ENCODE results near the gene GARRE1. TPM values are rescaled to one million over a fixed set of nuclear protein-coding genes. Genes with fewer than 3 reads are reported as not detected.

GARRE1 gene
- total and polyA plus RNA-seq, 2 of the 8 experiments (the other 6 are each of a cell fraction or from before 2014, with no cell fraction given) = 16.4 to 23.1 TPM

GRCh38 chr19:34256835-34257558, 2.6 kb downstream of the GARRE1 start:
- no peak overlapping the region for H2BK20ac ChIP-seq (ENCODE audit: low read length)
- H3K79me2 ChIP-seq (ENCODE audit: control insufficient read depth in 1 of 2, insufficient read depth in 2 of 2, low read length in 2 of 2) = peaks cover 3 to 38% of the 10 kb centered on the region in 2 experiments; a peak in 2 of 4 replicates
- peaks cover 6 to 11% (median 7%) of the 10 kb centered on the region in 4 experiments for H3K4me1 ChIP-seq (replicated peaks in 1 of 4; ENCODE audit: control insufficient read depth in 3 of 4, insufficient read depth in 4 of 4, low read length in 3 of 4)
- H3K23me2 ChIP-seq (ENCODE audit: low read depth, low read length) = peaks cover 8% of the 10 kb centered on the region; the same call in 1 of the 2 replicates
- no peak overlapping the region for H4K8ac ChIP-seq (ENCODE audit: extremely low read depth, insufficient read depth, low read length)
- WGBS, 2 experiments (ENCODE audit: extremely low coverage in 1 of 2, insufficient coverage in 1 of 2, insufficient read length in 1 of 2, insufficient replicate concordance in 2 of 2, low coverage in 1 of 2, low lambda C conversion rate in 2 of 2, missing lambda C conversion rate in 1 of 2) = 94% methylated on average over 5 of the region's 5 CpGs; no CpG with 5 or more reads in 1 of the 2 experiments
- no peak for DNase-seq (ENCODE audit: low read depth in 1 of 2, low spot score in 2 of 2)
- H3K14ac ChIP-seq (ENCODE audit: insufficient read length) = no peak overlapping the region
- H3K56ac ChIP-seq (replicated peaks; ENCODE audit: insufficient read length, low read depth, low read length) = no peak overlapping the region
- POLR2A ChIA-PET (ENCODE audit: partially characterized antibody) = no interaction called here
- no peak overlapping the region for H3K23ac ChIP-seq (ENCODE audit: insufficient read length)
- no peak overlapping the region for H4K5ac ChIP-seq (ENCODE audit: insufficient read length, low read depth, low read length)
- H2BK5ac ChIP-seq (ENCODE audit: low read depth, low read length) = no peak overlapping the region
- no peak for FAIRE-seq
- CTCF ChIA-PET (ENCODE audit: partially characterized antibody) = interaction anchor here (0.7 to 0.8 kb wide), 3 partner anchors 12 to 1113 kb away, joined by 3 to 4 read pairs (median 3); no protein-coding TSS in a partner anchor
- H3K4ac ChIP-seq (replicated peaks; ENCODE audit: insufficient read length, low read depth, low read length) = no peak overlapping the region
- H3K79me1 ChIP-seq (ENCODE audit: low read depth, low read length) = no peaks in the 10 kb centered on the region
- H4K91ac ChIP-seq (replicated peaks; ENCODE audit: insufficient read length, low read length) = no peak overlapping the region
- H3K9me3 ChIP-seq (ENCODE audit: insufficient read depth in 2 of 2, low read depth in 1 of 2, low read length in 1 of 2) = no peaks in the 10 kb centered on the region
- H2AFZ ChIP-seq (ENCODE audit: low read length) = no peak overlapping the region
- no peak overlapping the region for H3K4me3 ChIP-seq (ENCODE audit: extremely low read depth in 1 of 4, insufficient read depth in 2 of 4, low read depth in 3 of 4, low read length in 4 of 4)
- H3K27ac ChIP-seq (ENCODE audit: low read depth, low read length) = no peak overlapping the region
- no peaks in the 10 kb centered on the region for H3K36me3 ChIP-seq (ENCODE audit: control insufficient read depth in 2 of 4, insufficient read depth in 4 of 4, low read length in 3 of 4)
- no peak overlapping the region for H3K18ac ChIP-seq (ENCODE audit: extremely low read depth, low read length)
- no peak overlapping the region for H2BK12ac ChIP-seq (ENCODE audit: low read depth, low read length)
- no peak overlapping the region for H2BK15ac ChIP-seq (ENCODE audit: low read length)
- H3K9ac ChIP-seq (replicated peaks in 1 of 4; ENCODE audit: extremely low read depth in 1 of 4, low read depth in 3 of 4, low read length in 3 of 4) = no peak overlapping the region
- no peak overlapping the region for H2BK120ac ChIP-seq (replicated peaks; ENCODE audit: low read depth, low read length)
- H3K27me3 ChIP-seq (replicated peaks in 1 of 4; ENCODE audit: control insufficient read depth in 3 of 4, extremely low read depth in 1 of 4, insufficient read depth in 3 of 4, low read length in 3 of 4) = no peaks in the 10 kb centered on the region
- H4K20me1 ChIP-seq (replicated peaks in 1 of 2; ENCODE audit: control insufficient read depth in 1 of 2, insufficient read depth in 2 of 2, low read length in 2 of 2) = peaks cover 0 to 10% of the 10 kb centered on the region in 2 experiments
- H2AK5ac ChIP-seq (ENCODE audit: low read depth, low read length) = no peak overlapping the region
- no peak overlapping the region for H3K4me2 ChIP-seq (ENCODE audit: insufficient read depth in 1 of 2, low read depth in 2 of 2, low read length in 2 of 2)
- TF ChIP-seq CREB1 (IDR thresholded peaks at IDR 0.05) (no peak), EZH2 (IDR thresholded peaks at IDR 0.05; ENCODE audit: low read depth, low read length, severe bottlenecking) (no peak), NANOG (IDR thresholded peaks at IDR 0.05; ENCODE audit: insufficient read depth, low read depth, low read length, poor library complexity, severe bottlenecking) (no peak), RAD21 (IDR thresholded peaks at IDR 0.05 in 1 of 2, conservative IDR thresholded peaks at IDR 0.05 in 1 of 2; ENCODE audit: low read depth in 2 of 2, low read length in 2 of 2) (no peak), SP4 (IDR thresholded peaks at IDR 0.05; ENCODE audit: low read length) (no peak), TCF12 (IDR thresholded peaks at IDR 0.05; ENCODE audit: low read depth, low read length) (no peak), MAX (IDR thresholded peaks at IDR 0.05) (no peak), CBX5 (IDR thresholded peaks at IDR 0.05; ENCODE audit: low read depth, low read length) (no peak), POLR2A (IDR thresholded peaks at IDR 0.05; ENCODE audit: control extremely low read depth in 1 of 2, low read depth in 2 of 2, low read length in 2 of 2) (no peak), HDAC6 (IDR thresholded peaks at IDR 0.05; ENCODE audit: low read depth, low read length) (no peak), KDM5A (IDR thresholded peaks at IDR 0.05; ENCODE audit: low read length) (no peak), CHD1 (IDR thresholded peaks at IDR 0.05; ENCODE audit: low read depth, low read length) (no peak)

All from H1 (cell line).